Lower leg skin (tissue), 3 donors: ENCODE measurements around the gene PPFIA1.

Source experiments
- CTCF ChIP-seq, 3 donors: fragments of 450-650 bp; IDR thresholded peaks; one replicate each; pipeline ENCODE4 v1.5.1; 2016; ENCODE audit warnings: antibody characterized with exemption in 3 of 3, mild to moderate bottlenecking in 3 of 3, moderate library complexity in 2 of 3
- POLR2A ChIP-seq, 2 donors: fragments of 450-650 bp; IDR thresholded peaks; one replicate each; pipeline ENCODE4 v1.6.1; 2016 to 2017; ENCODE audit warnings: antibody characterized with exemption in 2 of 2, mild to moderate bottlenecking in 1 of 2, moderate library complexity in 1 of 2

- TF ChIP-seq CTCF (IDR thresholded peaks at IDR 0.05) (no peak), POLR2A (IDR thresholded peaks at IDR 0.05) (no peak)
Measured at GRCh38 chr11:70298243-70298915, 27.9 kb downstream of the PPFIA1 start.
